KBM-7 (cell line): ENCODE data around the gene PUM1.
A peak's percentile ranks its signal among the peaks of the same experiment; 100 is the strongest.

Experiments used
- DNase-seq: peaks from one replicate; pipeline ENCODE4 v3.0.0-alpha.2; 2015
- in situ Hi-C: fragments of 300-500 bp; cut with MboI; formaldehyde crosslinking; loops from 2 replicates; pipeline ENCODE4 v1.14.3; 2020; ENCODE audit warnings: low sequenced_read_pairs, low pct_unique_long_range_greater_than_20kb, mixed read lengths

Gene PUM1

GRCh38 chr1:30916296-30916695 is 149.2 kb downstream of the PUM1 start:
- in situ Hi-C loops, result loop anchor here (10.0 kb wide), 1 partner anchor 191 kb away; the partner anchor contains the start of gene MATN1
- no peak for DNase-seq

GRCh38 chr1:30915491-30916230 is 149.9 kb downstream of the PUM1 start:
- no peak for DNase-seq
- in situ Hi-C loops, result loop anchor here (10.0 kb wide), 1 partner anchor 191 kb away; the partner anchor contains the start of gene MATN1

- in situ Hi-C loops, result loop anchor here (5.0 to 10.0 kb wide), 2 partner anchors 113 to 190 kb away; partner anchors contain the start of gene MATN1
- no peak for DNase-seq
Measured at GRCh38 chr1:30914931-30915330, 150.6 kb downstream of the PUM1 start.

DNA sequence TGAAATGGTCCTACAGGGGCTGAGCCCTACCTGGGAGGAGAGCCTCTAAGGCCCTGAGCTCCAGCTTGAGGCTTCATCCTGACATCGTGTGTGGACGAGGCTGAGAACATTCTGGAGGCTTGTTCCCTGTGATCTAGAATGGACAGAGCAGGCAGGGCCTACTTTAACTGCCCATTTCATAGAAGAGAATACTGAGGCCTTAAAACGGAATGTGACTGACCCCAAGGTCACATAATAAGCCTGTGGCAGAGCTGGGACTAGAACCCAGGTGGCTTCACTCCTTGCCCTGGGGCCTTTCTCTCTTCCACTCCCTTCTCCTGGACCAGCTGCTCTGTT is 151.0 kb downstream of the PUM1 start:
- in situ Hi-C loops, result loop anchor here (5.0 to 10.0 kb wide), 2 partner anchors 112 to 190 kb away; partner anchors contain the start of gene MATN1
- no peak for DNase-seq

DNA sequence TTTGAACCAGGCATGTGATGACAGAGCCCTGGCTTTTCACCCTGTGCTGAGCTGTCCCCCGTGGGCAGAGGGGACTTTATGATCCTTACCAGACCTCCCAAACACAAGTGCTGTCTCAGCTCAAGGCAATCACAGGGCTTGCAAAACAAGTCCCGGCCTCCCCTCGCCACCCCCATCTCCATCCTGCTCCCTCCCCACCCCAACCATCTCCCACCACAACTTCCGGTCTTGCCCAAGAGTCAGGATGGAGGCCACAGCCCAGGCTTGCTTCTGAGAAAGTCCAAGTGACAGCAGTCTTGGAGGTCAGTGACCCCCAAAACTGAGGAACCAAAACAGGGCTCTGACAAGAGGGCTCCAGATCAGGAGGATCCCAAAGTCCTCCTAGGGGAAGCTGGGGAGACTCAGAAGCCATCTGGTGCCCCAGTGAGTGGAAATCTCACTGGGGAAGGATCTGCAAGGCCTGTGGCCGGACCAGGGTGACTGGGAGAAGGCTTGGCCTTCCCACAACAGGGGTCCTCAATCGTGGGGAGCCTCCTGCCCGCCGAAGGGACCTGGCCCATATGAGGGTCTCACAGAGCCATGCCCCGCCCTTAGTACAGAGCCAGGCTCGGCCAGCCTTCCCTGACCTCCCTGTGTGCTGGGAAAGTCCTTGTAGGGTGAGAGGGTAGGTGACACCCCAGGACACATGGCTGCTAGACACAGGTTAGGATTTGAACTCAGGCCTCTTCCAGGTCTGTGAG is 152.4 kb downstream of the PUM1 start:
- DNase-seq, result peak; percentile 47
- in situ Hi-C loops, result loop anchor here (5.0 to 10.0 kb wide), 2 partner anchors 111 to 188 kb away; partner anchors contain the start of gene MATN1

GRCh38 chr1:30912224-30912623 is 153.3 kb downstream of the PUM1 start:
- no peak for DNase-seq

DNA sequence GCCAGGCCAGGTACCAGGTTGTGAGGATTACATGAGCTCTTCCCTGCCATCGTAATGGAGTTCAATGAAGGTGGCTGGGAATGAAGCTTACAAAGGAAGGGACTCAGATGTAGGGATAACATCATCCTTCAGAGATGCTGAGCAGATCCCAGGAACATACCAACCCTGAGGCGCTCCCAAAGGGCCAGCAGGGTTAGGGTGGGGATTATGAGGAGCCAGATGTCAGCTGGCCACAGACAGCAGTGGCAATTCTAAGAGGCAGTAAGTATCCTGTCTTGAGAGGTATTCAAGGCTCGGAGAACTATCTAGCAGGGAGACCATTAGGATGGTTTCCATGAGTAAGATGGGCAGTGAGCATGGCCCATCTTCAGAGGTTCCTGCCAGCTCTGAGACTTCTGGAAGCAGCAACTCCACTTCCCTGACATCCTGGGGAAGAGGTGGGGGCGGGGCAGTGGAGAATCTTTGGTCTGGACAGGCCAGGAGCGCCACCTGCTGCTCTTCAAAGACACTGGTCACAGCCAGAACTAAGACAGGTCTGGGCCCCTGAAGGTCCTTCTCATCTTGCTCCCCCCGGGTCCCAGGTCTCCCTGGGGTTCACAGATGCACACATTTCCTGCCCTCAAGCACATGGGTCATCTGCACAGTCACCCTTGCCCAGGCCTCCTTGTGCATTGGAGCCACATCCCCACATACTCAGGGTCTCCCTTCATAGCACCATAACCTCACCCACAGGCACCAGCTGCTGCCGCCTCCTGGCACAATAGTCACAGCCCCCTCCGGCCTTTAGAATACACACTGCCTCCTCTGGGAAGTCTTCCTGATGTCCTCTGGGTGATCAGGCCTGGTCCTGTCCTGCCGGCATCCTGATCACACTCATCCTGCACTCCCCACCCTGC is 154.2 kb downstream of the PUM1 start:
- peak; percentile 76 for DNase-seq
- in situ Hi-C loops, result loop anchor here (5.0 to 10.0 kb wide), 2 partner anchors 109 to 187 kb away; partner anchors contain the start of gene MATN1

More at GRCh38 chr1:30912224-30912623, 153.3 kb downstream of the PUM1 start:
- in situ Hi-C loops, result loop anchor here (5.0 to 10.0 kb wide), 2 partner anchors 110 to 187 kb away; partner anchors contain the start of gene MATN1

GRCh38 chr1:30909365-30910068 is 156.0 kb downstream of the PUM1 start:
- in situ Hi-C loops, result loop anchor here (5.0 to 10.0 kb wide), 2 partner anchors 107 to 185 kb away; partner anchors contain the start of gene MATN1

DNA sequence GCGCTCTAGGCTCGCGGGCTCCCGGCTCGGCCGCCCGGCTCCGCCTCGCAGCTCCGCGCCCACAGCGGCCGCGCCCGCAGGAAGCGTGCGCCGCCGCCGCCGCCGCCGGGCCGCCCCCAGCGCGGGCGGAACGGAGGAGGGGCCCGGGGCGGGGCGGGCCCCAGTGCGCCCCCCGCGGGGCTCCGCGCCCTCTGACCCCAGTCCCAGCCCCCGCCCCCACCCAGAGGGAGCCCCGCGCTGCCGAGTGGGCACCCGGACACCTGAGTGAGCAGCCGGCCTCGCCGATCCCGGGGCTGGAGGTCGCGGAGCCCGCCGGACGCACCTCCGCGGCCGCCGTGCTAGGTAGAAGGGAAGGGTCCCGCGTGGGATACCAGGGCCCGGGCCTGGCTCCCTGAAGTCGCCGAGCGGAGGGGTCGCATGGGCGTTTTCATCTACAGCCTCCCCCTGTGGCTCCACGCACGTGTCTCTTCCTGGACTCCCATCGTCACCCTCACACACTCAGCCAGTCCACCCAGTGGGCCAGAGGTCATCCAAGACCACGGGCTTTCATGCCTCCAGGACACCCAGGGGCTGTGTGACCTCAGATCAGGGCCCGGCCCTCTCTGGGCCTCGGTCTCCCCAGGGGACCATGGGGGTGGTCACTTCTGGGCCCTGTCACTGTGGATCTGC is 156.7 kb downstream of the PUM1 start, which contains the start of gene SDC3:
Gene SDC3 (minus strand): TSS at position 63 of the 669 bp plus-strand sequence. CDS start 172 bp downstream, outside the sequence.
- no peak for DNase-seq
- in situ Hi-C loops, result no loop called here

More at GRCh38 chr1:30909365-30910068, 156.0 kb downstream of the PUM1 start:
- DNase-seq, result no peak

DNA sequence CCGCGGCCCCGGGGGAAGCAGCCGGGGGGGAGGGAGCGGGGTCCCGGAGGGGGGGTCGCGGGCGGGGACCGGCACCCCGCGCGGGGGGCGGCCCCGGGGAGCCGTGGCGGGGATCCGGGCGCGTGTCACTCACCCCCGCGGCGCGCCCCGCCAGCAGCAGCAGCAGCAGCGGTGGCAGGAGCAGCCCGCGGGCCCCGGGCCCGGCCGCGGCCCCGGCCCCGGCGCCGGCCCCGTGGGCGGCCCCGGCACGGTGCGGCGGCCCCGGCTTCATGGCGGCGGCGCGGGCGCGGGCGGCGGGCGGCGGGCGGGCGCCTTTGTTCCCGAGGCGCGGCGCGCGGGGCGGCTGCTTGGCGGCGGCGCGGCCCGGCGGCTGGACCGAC is 157.2 kb downstream of the PUM1 start:
- DNase-seq, result no peak
- in situ Hi-C loops, result no loop called here

DNA sequence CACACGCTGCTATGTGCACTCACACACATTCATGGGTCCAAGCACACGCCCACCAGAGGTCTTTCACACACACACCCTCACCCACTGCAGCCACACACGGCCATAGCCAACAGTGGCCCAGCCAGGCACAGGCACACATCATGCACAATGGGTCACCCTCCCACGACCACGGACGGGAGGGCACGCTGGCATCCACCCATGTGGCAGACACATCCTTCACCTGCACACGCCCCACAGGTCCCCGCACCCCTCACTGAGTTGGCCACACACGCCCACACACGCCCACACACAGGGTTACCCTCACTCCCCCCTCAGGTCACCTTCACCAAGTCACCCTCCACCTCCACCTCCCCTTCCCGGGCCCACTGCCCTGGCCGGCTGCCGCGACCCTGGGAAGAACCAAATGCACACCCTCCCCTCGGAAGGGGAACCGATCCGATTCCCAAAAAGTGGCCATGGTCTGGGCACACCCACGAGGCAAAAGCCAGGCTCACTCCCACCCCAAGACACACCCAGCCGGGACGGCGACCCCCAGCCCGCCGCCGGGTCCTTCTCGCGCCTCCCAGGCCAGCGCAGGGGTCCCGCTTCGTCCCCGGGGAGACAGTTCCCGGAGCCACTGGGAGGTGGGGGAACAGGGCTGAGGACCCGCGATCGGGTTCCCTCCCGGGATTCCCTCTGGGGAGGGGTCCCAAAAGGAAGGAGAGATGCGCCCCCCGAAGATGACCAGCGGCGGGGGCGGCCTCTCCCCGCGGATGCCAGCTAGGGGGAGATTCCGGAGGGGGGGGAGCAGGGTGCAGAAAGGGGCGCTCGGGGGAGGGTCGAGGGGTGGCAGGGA is 157.8 kb downstream of the PUM1 start:
- DNase-seq, result no peak
- in situ Hi-C loops, result no loop called here

DNA sequence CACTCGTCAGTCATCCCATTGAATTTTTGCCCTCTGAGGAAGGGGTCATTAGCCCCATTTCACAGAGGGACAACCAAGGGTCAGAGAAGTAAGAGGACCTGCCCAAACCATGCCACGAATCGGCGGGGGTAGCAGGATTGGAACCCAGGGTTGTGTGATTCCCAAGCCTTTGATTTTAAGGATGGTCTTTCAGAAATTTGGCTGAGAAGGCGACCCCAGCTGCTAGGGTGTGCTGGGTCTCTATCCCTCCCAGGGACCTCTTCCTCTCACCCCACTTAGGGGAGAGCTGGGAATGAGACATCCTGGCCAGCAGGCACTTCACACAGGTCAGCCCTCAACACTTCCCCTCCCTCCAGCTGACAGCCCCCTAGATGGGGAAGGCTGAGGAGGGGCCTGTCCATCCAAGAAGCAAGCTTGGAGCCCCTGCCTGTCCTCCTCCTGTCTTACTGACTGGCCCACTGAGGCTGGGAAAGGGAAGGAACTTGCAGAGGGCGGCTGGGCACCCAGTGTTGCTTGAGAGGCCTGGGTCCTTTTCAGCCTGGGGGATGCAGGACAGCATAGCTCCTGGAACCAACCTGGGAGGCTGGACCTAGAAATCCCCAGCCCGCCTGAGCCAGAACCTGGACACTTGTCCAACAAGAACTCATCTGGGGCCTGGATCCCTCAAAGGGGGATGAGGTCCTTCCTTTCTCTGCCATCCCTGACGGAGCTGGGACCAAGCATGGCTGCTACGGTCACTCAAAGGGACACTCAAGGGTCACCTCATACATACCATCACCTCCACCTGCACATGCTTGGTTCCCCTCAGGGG is 158.7 kb downstream of the PUM1 start:
- in situ Hi-C loops, result no loop called here
- DNase-seq, result no peak

DNA sequence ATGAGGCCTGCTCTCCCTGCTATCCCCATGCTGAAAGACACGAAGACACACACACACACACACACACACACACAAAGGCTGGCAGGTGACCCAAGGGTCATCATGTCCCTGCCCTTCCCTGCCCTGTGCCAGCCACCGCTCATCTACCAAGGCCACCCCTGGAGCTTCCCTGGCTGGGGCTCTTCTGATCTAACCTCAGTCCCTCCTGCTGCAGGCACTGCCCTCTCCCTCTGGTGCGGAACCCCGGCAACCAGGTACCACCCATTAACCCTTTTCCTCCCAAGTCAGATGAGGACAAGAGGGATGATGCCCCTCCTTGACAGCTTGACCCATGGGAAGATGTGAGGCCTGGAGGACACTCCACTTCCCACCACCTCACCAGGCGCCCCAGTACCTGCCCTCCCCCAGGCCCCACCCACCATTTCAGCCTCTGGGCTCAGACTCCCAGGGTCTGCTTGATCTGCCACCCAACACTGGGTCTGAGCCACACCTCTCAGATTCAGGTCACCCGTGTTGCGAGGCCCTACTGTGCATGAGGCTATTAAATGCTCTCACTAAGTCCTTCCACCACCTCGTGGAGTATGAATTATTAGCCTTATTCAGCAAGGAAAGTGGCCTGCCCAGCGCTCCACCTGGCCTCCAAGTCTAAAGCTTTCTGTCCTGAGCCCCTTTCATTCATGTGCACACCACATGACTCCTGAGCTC is 159.4 kb downstream of the PUM1 start:
- no peak for DNase-seq
- in situ Hi-C loops, result no loop called here

GRCh38 chr1:30905403-30905802 is 160.1 kb downstream of the PUM1 start:
- in situ Hi-C loops, result no loop called here
- DNase-seq, result no peak

GRCh38 chr1:30904962-30905335 is 160.6 kb downstream of the PUM1 start:
- in situ Hi-C loops, result no loop called here
- DNase-seq, result no peak
